ENCODE data around the gene CNOT6. TPM values are rescaled to one million over a fixed set of nuclear protein-coding genes. Genes with fewer than 3 reads are reported as not detected.

The CNOT6 gene
- total RNA-seq, 4 donors from 2014 or later = 11.2 to 26.8 (median 15.5) TPM

GRCh38 chr5:180521101-180521500 lies 26.9 kb downstream of the CNOT6 start:
- Histone ChIP-seq H3K9me3 (no peaks in the 10 kb centered on the region), H3K27ac (no peak overlapping the region), H3K4me3 (no peak overlapping the region), H3K27me3 (no peaks in the 10 kb centered on the region), H3K36me3 (no peaks in the 10 kb centered on the region), H3K4me1 (peaks cover 0 to 5% (median 0%) of the 10 kb centered on the region in 4 donors)
- TF ChIP-seq CTCF (IDR thresholded peaks at IDR 0.05) (no peak), POLR2A (IDR thresholded peaks at IDR 0.05) (no peak)
- DNase-seq = no peak

- peaks cover 0 to 5% (median 0%) of the 10 kb centered on the region in 4 donors for H3K4me1 ChIP-seq
- H3K27me3 ChIP-seq = no peaks in the 10 kb centered on the region
- no peak overlapping the region for H3K27ac ChIP-seq
- no peak overlapping the region for H3K4me3 ChIP-seq
- no peaks in the 10 kb centered on the region for H3K9me3 ChIP-seq
- no peaks in the 10 kb centered on the region for H3K36me3 ChIP-seq
- DNase-seq = no peak
- TF ChIP-seq POLR2A (IDR thresholded peaks at IDR 0.05) = no peak
- no peak for TF ChIP-seq CTCF (IDR thresholded peaks at IDR 0.05)
Measured at GRCh38 chr5:180521591-180521990, 27.4 kb downstream of the CNOT6 start.

- TF ChIP-seq POLR2A (IDR thresholded peaks at IDR 0.05) (no peak), CTCF (IDR thresholded peaks at IDR 0.05) (no peak)
- H3K4me1 ChIP-seq = peaks cover 0 to 5% (median 0%) of the 10 kb centered on the region in 4 donors
- H3K36me3 ChIP-seq = no peaks in the 10 kb centered on the region
- H3K9me3 ChIP-seq = no peaks in the 10 kb centered on the region
- H3K4me3 ChIP-seq = no peak overlapping the region
- no peaks in the 10 kb centered on the region for H3K27me3 ChIP-seq
- no peak overlapping the region for H3K27ac ChIP-seq
- DNase-seq = no peak
Measured at GRCh38 chr5:180522330-180522729, 28.2 kb downstream of the CNOT6 start.

GRCh38 chr5:180523629-180524466 lies 29.7 kb downstream of the CNOT6 start:
- Histone ChIP-seq H3K4me1 (peaks cover 0 to 5% (median 0%) of the 10 kb centered on the region in 4 donors), H3K27ac (no peak overlapping the region), H3K36me3 (no peaks in the 10 kb centered on the region), H3K27me3 (no peaks in the 10 kb centered on the region), H3K4me3 (no peak overlapping the region), H3K9me3 (no peaks in the 10 kb centered on the region)
- TF ChIP-seq CTCF (IDR thresholded peaks at IDR 0.05) (no peak), POLR2A (IDR thresholded peaks at IDR 0.05) (no peak)
- no peak for DNase-seq

GRCh38 chr5:180525399-180525798 lies 31.2 kb downstream of the CNOT6 start:
- TF ChIP-seq POLR2A (IDR thresholded peaks at IDR 0.05) (no peak), CTCF (IDR thresholded peaks at IDR 0.05) (no peak)
- DNase-seq = no peak
- no peaks in the 10 kb centered on the region for H3K9me3 ChIP-seq
- H3K4me1 ChIP-seq = peaks cover 0 to 5% (median 0%) of the 10 kb centered on the region in 4 donors
- H3K36me3 ChIP-seq = peaks cover 0 to 6% (median 0%) of the 10 kb centered on the region in 3 donors
- H3K27ac ChIP-seq = no peak overlapping the region
- H3K4me3 ChIP-seq = no peak overlapping the region
- H3K27me3 ChIP-seq = no peaks in the 10 kb centered on the region

Data from Peyer's patch (tissue), 4 donors.